ENCODE data around the gene LAMA1.
"Not testable (repeated sequence)": the region's sequence is repeated elsewhere in the genome, so short reads cannot be mapped to it uniquely, and the experiment has no call there.

Gene LAMA1

DNA sequence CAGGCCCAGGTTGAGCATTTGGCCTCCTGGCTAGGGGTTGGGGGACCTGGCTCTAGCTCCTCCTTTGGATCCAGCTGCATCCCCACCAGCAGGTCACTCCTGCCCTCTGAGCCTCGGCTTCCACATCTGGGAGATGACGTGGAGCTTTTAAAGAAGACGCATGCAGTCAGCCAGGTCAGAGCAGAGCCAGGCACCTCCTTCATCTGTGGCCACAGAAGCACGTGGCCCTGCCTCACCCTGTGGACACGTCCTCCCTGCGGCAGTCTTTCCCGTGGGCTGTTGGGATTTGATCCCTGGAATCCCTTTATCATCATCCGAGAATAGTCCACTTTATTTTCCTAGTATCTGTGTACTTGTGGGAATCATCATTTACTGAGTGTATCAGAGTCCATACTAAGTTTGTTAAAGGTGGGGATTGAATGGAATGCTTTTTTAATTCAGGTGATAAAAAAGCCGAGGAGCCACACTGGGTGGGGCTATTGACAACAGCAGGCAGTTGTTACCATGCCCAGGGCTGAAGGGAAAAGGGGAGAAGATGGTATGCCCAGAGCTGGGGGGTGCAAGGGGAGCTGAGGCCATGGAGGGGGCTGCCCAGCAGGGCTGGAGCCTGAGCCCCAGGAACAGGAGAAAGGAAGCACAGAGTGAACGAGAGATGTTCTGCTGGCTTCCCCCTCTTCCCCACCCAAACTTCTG lies 170.1 kb downstream of the LAMA1 start:
- no peak for DNase-seq

DNA sequence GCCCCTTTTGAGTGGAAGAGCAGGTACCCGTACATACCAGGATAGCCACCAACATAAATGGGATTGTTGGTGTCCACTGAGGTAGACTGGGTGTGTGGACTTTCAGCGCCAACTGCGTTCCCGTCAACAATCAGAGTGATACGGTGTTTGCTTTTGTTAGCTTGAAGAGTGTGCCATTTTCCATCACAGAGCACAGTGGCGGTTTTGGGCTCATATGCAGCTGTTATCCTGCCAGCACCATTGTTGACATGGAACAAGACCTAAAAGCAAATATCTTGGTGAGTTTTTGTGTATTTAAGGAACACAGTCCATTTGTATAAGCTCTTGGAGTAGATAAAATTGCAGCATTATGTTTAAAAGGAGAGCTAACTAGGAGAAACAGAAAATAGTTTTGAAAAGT lies 174.5 kb downstream of the LAMA1 start:
- no peak for DNase-seq

GRCh38 chr18:6942742-6943141 lies 174.9 kb downstream of the LAMA1 start:
- DNase-seq = no peak

GRCh38 chr18:6941996-6942395 lies 175.6 kb downstream of the LAMA1 start:
- no peak for DNase-seq

DNA sequence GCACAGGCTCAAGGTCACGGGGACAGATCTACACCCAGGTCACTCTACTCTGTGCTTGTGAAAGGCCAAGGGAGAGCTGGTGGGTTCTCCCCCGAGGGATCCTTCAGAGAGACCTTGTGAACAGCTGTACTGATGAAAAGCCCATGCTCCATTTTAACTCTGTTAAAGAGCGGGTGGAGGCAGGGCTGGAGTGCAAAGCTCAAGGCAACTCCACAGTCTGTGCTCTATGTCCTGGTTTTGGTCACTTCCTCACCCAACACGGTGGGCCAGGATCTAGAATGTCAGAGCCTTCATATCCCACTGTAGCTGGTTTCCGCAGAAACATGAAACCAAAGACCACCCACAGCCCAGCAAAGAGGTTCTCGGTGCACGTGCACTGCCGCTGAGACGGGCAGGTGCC lies 177.1 kb downstream of the LAMA1 start:
- no peak for DNase-seq

DNA sequence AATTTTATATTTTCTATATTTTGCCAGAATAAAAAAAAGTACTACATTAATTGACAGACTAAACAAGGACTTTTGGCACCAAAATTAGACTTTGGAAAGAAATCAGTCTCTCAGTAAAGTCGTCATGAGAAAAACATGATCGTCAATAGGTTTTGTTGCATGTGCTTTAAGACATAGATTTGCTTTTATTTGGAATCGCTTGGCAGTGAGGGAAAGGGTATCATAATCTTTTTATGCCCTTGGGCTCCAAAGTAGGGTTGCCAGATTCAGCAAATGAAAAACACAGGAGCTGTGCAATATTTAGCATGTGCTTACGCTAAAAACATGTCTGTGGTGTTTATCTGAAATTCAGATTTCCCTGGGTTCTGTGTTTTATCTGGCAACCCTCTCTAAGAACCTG lies 177.6 kb downstream of the LAMA1 start:
- DNase-seq = no peak

DNA sequence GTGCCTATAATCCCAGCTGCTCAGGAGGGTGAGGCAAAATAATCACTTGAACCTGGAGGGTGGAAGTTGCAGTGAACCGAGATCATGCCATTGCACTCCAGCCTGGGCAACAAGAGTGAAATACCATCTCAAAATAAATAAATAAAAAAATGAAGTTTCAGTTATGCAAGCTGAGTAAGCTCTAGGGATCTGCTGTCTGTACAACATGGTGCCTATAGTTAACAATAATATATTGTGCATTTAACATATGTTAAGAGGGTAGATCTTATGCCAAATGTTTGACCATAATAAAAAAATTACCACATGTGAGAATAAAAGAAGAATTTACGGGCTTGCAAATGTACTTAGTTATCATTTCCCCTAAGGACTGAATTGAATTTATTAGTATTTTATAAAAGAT lies 179.2 kb downstream of the LAMA1 start:
- not testable (repeated sequence) for DNase-seq

- DNase-seq = no peak
These were observed 179.6 kb downstream of the LAMA1 start for GRCh38 chr18:6938003-6938402.

GRCh38 chr18:6934859-6935258 lies 182.7 kb downstream of the LAMA1 start:
- no peak for DNase-seq

DNA sequence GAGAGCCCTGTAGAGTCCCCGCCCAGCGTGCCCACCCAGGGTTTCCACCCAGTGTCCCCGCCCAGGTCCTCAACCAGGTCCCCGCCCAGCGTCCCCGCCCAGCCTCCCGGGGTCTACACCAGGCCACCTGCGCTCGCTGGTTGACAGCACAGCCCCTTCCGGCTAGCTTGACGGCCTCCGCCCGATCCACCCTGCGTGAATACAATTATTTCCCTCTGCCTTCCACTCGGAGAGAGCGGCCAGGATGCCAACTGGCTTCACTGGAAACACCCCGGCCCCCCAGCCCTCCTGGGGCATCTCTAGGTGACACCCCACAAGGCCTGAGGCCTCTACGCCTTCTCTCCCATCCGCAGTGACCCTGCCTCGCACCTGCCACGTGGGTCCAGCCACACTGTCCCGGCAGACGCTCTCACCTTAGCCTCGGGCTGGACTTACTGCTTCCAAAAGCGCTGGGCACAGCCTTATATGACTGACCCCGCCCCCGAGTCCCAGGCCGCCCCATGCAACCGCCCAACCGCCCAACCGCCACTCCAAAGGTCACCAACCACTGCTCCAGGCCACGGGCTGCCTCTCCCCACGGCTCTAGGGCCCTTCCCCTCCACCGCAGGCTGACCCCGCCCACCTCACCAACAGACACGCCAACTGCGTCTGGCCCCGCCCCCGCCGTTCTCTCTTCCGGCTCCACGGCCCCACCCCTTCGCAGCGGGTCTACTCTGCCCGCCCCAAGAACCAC lies 188.1 kb downstream of the LAMA1 start:
- no peak for DNase-seq

DNA sequence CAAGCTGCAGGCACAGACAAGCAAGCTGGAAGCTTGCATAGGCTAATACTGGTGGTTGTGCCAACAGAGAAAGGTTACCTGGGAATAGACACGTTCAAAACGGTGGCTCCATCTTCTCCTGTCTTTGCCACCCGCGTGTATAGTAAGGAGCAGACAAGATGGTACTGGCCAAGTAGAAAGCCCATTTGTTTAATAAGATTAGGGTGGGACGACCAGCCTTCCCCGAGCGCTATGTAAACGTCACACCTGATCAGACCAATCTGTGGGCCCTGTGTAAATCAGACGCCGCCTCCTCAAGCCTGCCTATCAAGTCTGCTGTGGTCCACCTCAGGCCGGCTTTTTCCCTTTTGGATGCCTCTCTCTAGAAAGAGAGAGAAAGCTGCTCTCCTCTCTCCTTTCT lies 189.2 kb downstream of the LAMA1 start:
- no peak for DNase-seq

- no peak for DNase-seq
These were observed 190.4 kb downstream of the LAMA1 start for GRCh38 chr18:6927153-6927552.

GRCh38 chr18:6923220-6923619 lies 194.4 kb downstream of the LAMA1 start:
- no peak for DNase-seq

DNA sequence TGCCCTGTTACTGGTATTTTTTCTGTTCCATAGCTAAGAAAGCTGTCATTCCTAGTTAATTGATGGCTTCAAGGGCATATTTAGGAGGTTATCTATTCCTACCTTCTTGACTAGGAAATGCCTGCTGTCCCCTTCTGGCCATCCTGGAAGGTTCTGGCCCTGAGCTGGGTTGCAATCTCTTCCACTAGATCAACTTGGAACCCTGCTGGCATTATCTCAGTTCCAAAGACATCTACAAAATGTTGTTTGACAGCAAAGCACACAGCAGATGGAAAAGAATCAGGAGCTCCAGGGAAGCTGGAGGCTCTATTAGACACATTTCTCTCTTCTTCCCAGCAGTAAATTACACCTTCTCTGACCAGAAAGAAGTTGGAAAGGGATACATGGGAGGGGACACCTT lies 196.0 kb downstream of the LAMA1 start:
- DNase-seq = no peak

DNA sequence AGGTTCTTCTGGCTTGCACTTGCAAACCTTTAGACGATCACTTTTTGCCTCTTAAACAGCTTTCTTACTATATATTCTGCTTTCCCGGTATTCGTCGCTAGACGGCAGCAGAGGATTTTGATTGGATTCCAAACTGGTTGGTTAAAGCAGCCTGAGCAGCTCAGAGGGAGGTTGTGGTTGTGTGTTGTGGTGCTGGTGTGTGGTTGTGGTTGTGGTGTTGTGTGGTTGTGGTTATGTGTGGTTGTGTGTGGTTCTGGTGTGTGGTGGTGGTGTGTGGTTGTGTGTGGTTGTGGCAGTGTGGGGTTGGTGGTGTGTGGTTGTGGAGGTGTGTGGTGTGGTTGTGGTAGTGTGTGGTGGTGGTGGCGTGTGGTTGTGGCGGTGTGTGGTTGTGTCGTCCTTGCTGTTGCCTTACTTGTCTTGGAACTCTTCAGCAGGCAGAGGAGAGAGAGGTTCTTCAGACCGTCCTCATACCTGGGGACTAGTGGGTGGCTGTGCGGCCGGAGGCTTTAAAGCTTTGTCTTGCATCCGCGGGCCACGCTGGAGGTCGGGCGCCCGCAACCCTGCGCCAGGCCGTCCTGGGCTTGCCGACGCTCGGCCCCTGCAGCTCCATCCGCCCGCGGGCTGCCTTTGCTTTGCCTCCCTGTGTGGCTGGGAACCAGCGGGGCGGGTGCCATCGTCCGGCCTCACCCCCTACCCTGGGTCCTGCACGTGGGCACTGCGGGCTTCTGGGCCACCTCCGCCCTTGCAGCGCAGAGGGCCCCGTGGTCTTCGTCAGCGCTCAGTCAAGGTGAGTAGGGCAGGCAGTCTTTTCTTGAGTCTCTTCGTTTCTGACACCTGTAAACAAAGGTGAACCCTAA lies 197.3 kb downstream of the LAMA1 start:
- DNase-seq = no peak

DNA sequence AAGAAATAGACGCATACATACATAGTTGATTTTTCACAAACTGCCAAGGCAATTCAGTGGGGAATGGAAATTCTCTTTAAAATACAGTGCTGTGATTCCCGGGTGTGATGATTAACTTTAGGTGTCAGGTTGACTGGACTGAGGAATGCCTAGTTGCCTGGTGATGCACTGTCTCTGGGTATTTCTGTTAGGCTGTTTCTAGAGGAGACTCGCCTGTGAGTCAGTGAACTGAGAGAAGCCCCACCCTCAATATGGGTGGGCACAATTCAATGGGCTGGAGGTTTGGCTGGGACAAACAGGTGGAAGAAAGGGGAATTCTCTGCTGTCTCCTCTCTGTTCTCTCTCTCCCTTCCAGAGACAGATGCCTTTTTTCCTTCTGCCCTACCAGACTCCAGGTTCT lies 200.5 kb downstream of the LAMA1 start:
- no peak for DNase-seq

DNA sequence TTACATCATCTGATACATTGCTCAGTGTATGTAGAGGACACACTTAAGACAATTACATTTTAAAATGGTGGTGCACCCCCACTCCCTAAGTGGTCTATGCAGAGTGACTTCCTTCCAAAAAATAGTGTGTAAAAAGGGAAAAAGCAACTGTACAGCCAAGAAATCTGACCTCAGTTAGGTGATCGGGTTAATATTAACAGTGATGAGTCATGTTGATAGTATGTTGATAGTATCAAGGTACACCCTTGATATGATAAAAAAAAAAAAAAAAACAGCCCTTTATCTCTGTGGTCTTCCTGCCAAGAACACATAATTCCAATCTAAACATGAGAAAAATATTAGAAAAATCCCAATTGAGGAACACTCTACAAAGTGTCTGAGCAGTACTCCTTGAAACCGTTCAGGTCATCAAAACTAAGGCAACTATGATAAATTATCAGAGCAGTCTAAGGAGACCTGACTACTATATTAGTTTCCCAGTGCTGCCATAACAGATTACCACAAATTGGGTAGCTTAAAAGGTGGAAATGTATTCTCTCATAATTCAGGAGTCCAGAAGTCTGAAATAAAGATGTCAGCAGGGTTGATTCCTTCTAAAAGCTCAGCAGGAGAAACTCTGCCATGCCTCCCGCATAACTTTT lies 216.2 kb downstream of the LAMA1 start:
- DNase-seq = no peak

GRCh38 chr18:6891788-6892187 lies 225.8 kb downstream of the LAMA1 start:
- DNase-seq = no peak

All from T-helper 9 cell (primary cell).